Brain microvascular endothelial cell (primary cell): ENCODE data around the gene ACTL8.

Experiments
- DNase-seq: peaks from one replicate; pipeline ENCODE4 v3.0.0-alpha.2; 2020
- H3K27ac ChIP-seq: fragments of 250-450 bp; sonication (Bioruptor Pico); 2 replicates; pipeline ENCODE4 v1.5.1; 2020; ENCODE audit warnings: mild to moderate bottlenecking, moderate library complexity
- H3K27me3 ChIP-seq: fragments of 250-450 bp; sonication (Bioruptor Pico); replicated peaks from 2 replicates; pipeline ENCODE4 v1.5.1; 2020; ENCODE audit warnings: mild to moderate bottlenecking
- H3K36me3 ChIP-seq: fragments of 250-450 bp; sonication (Bioruptor Pico); replicated peaks from 2 replicates; pipeline ENCODE4 v1.5.1; 2020; ENCODE audit warnings: mild to moderate bottlenecking
- H3K4me3 ChIP-seq: 2 replicates; pipeline ENCODE4 v1.5.1; 2011; ENCODE audit warnings: low read depth, mild to moderate bottlenecking, control low read depth, low read length, moderate library complexity
- in situ Hi-C: cut with HindIII; loops from 2 replicates; pipeline ENCODE4 v1.10.0; 2017; ENCODE audit warnings: low sequenced_read_pairs, low pct_ligation_motif_present
- TF ChIP-seq, protein P1 (sequence below): IDR thresholded peaks from 2 replicates; pipeline ENCODE4 v1.5.1; 2011; ENCODE audit warnings: low read depth, mild to moderate bottlenecking, moderate library complexity, low read length, control low read depth, inconsistent platforms; ENCODE audit errors: missing control alignments

Gene ACTL8

DNA sequence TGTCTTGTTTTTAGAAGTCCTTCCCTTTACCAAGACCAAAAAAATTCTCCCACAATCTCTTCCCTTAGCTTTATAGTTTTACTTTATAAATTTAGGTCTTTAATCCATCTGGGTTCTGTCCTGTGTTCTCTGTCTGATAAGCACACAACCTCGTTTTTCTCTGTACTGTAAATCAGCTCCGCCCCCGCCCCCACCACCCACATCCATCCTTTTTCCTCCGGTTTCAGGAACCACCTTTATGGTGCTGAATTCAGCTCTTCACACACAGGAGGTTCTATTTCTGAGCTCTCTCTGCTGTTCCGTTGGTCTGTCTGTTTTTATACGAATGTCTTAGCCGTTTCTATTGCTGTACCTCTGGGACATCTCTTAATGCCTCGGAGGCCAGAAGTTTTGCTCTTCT lies 44.5 kb downstream of the ACTL8 start:
- DNase-seq: no peak
- Histone ChIP-seq H3K36me3 (no peaks in the 10 kb centered on the region), H3K4me3 (no peak overlapping the region), H3K27ac (no peak overlapping the region), H3K27me3 (no peaks in the 10 kb centered on the region)
- TF ChIP-seq, protein P1, sequence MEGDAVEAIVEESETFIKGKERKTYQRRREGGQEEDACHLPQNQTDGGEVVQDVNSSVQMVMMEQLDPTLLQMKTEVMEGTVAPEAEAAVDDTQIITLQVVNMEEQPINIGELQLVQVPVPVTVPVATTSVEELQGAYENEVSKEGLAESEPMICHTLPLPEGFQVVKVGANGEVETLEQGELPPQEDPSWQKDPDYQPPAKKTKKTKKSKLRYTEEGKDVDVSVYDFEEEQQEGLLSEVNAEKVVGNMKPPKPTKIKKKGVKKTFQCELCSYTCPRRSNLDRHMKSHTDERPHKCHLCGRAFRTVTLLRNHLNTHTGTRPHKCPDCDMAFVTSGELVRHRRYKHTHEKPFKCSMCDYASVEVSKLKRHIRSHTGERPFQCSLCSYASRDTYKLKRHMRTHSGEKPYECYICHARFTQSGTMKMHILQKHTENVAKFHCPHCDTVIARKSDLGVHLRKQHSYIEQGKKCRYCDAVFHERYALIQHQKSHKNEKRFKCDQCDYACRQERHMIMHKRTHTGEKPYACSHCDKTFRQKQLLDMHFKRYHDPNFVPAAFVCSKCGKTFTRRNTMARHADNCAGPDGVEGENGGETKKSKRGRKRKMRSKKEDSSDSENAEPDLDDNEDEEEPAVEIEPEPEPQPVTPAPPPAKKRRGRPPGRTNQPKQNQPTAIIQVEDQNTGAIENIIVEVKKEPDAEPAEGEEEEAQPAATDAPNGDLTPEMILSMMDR: no peak
- in situ Hi-C loops: no loop called here

- no peaks in the 10 kb centered on the region for H3K36me3 ChIP-seq
- no peak overlapping the region for H3K27ac ChIP-seq
- no peaks in the 10 kb centered on the region for H3K27me3 ChIP-seq
- no peak overlapping the region for H3K4me3 ChIP-seq
- peak; percentile 7 for DNase-seq
- TF ChIP-seq, protein P1: no peak
- in situ Hi-C loops: no loop called here
These were observed 47.0 kb downstream of the ACTL8 start for GRCh38 chr1:17802164-17802563.

GRCh38 chr1:17802945-17803344 lies 47.8 kb downstream of the ACTL8 start:
- H3K36me3 ChIP-seq: no peaks in the 10 kb centered on the region
- TF ChIP-seq, protein P1: no peak
- H3K4me3 ChIP-seq: no peak overlapping the region
- no peaks in the 10 kb centered on the region for H3K27me3 ChIP-seq
- DNase-seq: no peak
- H3K27ac ChIP-seq: no peak overlapping the region
- in situ Hi-C loops: no loop called here

DNA sequence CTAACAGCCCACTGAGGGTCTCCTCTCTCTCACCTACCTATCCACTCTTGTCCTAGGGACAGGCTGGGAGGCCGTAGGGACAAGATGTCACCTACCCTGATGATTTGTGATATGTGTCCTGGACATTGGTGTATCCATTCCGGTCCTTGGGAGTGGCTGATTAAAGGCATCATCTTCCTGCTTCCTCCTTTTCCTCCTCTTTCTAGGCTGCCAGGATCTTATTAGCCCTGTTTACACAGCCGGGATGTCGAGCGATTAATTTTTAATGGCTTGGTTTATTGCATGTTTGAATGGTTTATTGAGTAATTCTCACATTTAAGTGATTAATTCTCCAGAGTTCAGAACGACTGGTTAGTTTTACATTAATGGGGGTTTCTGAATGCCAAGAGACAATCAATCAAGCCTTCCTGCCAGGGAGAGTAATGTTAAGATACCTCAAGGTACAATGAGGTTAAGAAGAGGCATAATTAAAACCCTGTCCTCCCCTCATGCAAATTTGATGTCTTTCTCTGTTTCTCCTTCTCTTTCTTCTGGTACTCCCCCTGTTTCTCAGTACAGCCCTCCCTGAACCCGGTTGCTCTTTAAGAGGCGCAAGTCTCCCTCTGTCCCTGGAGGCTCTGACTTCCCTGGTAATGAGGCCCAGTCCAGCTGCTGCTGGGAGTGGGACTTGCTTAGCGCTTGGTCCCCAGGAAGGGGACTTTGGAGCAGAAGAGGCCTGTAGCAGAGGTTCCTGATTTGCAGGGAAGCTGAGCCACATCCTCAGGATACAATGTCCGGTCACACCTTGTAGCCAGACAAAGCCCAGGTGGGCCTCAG lies 50.9 kb downstream of the ACTL8 start:
- TF ChIP-seq, protein P1: no peak
- Histone ChIP-seq H3K36me3 (no peaks in the 10 kb centered on the region), H3K4me3 (no peak overlapping the region), H3K27me3 (no peaks in the 10 kb centered on the region), H3K27ac (no peak overlapping the region)
- in situ Hi-C loops: no loop called here
- DNase-seq: no peak

DNA sequence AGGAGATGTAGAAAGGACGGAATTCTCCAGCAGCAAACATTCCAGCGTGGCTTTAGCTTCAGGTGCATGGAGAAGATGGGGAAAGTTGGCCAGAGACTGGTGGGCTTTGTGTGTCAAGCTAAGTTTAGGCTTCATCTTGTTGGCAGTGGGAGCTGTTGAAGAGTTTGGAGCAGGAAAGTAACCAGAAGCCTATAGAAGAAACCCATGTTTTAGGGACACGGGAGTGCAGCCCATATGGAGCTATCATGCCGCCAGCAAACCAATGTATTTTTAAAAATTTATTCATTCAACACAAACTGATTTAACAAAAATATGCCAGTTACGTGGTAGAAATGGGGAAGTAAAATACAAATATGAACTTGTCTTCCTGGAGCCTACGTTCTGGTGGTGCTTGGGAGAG lies 53.7 kb downstream of the ACTL8 start:
- in situ Hi-C loops: no loop called here
- no peak for DNase-seq
- TF ChIP-seq, protein P1: no peak
- no peak overlapping the region for H3K4me3 ChIP-seq
- no peaks in the 10 kb centered on the region for H3K36me3 ChIP-seq
- no peaks in the 10 kb centered on the region for H3K27me3 ChIP-seq
- no peak overlapping the region for H3K27ac ChIP-seq

GRCh38 chr1:17810668-17811067 lies 55.5 kb downstream of the ACTL8 start:
- Histone ChIP-seq H3K36me3 (no peaks in the 10 kb centered on the region), H3K27ac (no peak overlapping the region), H3K27me3 (no peaks in the 10 kb centered on the region), H3K4me3 (no peak overlapping the region)
- in situ Hi-C loops: no loop called here
- TF ChIP-seq, protein P1: no peak
- no peak for DNase-seq
